ENCODE results near the gene PACSIN1.

DNA sequence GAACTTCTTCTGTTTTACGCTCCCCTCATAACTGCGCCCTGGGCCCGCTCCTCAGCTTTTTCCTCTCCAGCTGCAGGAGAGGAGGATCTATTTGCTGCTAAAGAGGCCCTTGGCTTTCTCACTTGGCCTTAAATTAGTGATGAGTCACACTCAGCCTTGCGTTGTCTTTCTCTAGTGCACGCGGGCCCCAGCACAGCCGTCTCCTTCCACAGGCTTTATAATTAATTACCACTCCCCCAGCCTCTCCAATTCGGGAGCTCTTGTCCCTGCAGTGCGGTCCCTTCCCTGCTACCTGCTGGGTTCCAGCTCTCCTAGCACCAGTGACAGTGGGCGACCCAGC lies 25.2 kb downstream of the PACSIN1 start:
- TF ChIP-seq, protein P1, sequence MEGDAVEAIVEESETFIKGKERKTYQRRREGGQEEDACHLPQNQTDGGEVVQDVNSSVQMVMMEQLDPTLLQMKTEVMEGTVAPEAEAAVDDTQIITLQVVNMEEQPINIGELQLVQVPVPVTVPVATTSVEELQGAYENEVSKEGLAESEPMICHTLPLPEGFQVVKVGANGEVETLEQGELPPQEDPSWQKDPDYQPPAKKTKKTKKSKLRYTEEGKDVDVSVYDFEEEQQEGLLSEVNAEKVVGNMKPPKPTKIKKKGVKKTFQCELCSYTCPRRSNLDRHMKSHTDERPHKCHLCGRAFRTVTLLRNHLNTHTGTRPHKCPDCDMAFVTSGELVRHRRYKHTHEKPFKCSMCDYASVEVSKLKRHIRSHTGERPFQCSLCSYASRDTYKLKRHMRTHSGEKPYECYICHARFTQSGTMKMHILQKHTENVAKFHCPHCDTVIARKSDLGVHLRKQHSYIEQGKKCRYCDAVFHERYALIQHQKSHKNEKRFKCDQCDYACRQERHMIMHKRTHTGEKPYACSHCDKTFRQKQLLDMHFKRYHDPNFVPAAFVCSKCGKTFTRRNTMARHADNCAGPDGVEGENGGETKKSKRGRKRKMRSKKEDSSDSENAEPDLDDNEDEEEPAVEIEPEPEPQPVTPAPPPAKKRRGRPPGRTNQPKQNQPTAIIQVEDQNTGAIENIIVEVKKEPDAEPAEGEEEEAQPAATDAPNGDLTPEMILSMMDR (IDR thresholded peaks at IDR 0.05): no peak
- TF ChIP-seq POLR2AphosphoS5 (IDR thresholded peaks at IDR 0.05): no peak
- TF ChIP-seq POLR2A (IDR thresholded peaks at IDR 0.05): no peak
